IPS DF 4.7 (cell line): ENCODE results near the gene NINL.

ENCODE experiments used
- DNase-seq: peaks from one replicate; pipeline ENCODE4 v3.0.0-alpha.2; 2013; ENCODE audit warnings: low spot score; ENCODE audit errors: extremely low read depth

NINL gene

GRCh38 chr20:25533920-25534700 lies 51.2 kb downstream of the NINL start:
- DNase-seq = no peak

GRCh38 chr20:25532971-25533391 lies 52.4 kb downstream of the NINL start:
- DNase-seq = no peak

- peak; percentile 33 for DNase-seq
Observed at GRCh38 chr20:25532015-25532751, 53.1 kb downstream of the NINL start.

GRCh38 chr20:25529295-25529951 lies 55.9 kb downstream of the NINL start:
- no peak for DNase-seq

GRCh38 chr20:25527949-25528348 lies 57.4 kb downstream of the NINL start:
- no peak for DNase-seq

GRCh38 chr20:25526446-25526845 lies 58.9 kb downstream of the NINL start:
- no peak for DNase-seq

GRCh38 chr20:25525867-25526266 lies 59.5 kb downstream of the NINL start:
- no peak for DNase-seq

GRCh38 chr20:25525295-25525694 lies 60.0 kb downstream of the NINL start:
- DNase-seq = no peak

- no peak for DNase-seq
Observed at GRCh38 chr20:25521382-25521781, 63.9 kb downstream of the NINL start.

- no peak for DNase-seq
Observed at GRCh38 chr20:25517124-25517523, 68.2 kb downstream of the NINL start.

GRCh38 chr20:25514747-25515340 lies 70.5 kb downstream of the NINL start:
- no peak for DNase-seq

GRCh38 chr20:25514195-25514594 lies 71.1 kb downstream of the NINL start:
- DNase-seq = no peak

GRCh38 chr20:25512709-25513108 lies 72.6 kb downstream of the NINL start:
- no peak for DNase-seq

GRCh38 chr20:25511183-25511582 lies 74.1 kb downstream of the NINL start:
- no peak for DNase-seq

- no peak for DNase-seq
Observed at GRCh38 chr20:25510721-25511120, 74.6 kb downstream of the NINL start.

- no peak for DNase-seq
Observed at GRCh38 chr20:25510202-25510601, 75.1 kb downstream of the NINL start.

- DNase-seq = no peak
Observed at GRCh38 chr20:25509084-25509483, 76.2 kb downstream of the NINL start.

- no peak for DNase-seq
Observed at GRCh38 chr20:25508083-25508770, 77.1 kb downstream of the NINL start.

GRCh38 chr20:25507385-25508082 lies 77.8 kb downstream of the NINL start:
- DNase-seq = no peak

GRCh38 chr20:25504366-25505135 lies 80.8 kb downstream of the NINL start:
- DNase-seq = no peak
